ENCODE data around the gene PMIS2.

DNA sequence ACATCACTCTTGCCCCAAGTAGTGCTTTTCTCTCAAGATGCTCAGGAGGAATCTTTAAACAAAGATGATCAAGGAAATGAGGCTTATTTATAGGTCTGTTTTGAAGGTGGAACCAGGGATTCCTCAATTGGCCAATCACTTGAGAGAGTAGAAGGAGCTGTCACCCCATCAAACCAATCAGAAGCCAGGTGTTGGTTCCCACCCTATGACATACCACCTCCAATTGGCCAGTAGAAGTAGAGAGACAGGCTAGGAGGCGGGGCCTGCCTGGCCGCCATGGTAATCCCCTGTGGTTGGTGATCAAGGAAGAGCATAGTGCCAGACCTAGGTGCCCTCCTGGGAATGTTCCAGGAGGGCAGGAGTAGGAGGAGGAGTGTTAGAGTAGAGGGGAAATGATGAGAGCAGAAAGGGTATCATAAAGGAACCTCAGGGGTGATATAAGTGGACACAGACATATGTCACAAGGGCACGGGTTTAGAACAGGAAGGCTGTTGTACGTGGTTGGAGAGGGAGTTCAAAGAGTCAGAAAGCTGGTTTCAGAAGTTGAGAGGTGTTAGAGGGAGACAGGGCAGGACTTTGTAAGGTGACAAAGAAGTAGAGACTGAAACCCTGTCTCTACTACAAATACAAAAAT, 10.5 kb downstream of the PMIS2 start:
- no peak for TF ChIP-seq POLR2A (IDR thresholded peaks at IDR 0.05)
- TF ChIP-seq, protein P1, sequence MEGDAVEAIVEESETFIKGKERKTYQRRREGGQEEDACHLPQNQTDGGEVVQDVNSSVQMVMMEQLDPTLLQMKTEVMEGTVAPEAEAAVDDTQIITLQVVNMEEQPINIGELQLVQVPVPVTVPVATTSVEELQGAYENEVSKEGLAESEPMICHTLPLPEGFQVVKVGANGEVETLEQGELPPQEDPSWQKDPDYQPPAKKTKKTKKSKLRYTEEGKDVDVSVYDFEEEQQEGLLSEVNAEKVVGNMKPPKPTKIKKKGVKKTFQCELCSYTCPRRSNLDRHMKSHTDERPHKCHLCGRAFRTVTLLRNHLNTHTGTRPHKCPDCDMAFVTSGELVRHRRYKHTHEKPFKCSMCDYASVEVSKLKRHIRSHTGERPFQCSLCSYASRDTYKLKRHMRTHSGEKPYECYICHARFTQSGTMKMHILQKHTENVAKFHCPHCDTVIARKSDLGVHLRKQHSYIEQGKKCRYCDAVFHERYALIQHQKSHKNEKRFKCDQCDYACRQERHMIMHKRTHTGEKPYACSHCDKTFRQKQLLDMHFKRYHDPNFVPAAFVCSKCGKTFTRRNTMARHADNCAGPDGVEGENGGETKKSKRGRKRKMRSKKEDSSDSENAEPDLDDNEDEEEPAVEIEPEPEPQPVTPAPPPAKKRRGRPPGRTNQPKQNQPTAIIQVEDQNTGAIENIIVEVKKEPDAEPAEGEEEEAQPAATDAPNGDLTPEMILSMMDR (IDR thresholded peaks at IDR 0.05), result no peak
- no peak for TF ChIP-seq POLR2AphosphoS5 (IDR thresholded peaks at IDR 0.05)
